Measurements from ENCODE around the gene GJC2.

GRCh38 chr1:228142701-228143136, 7.0 kb upstream of the GJC2 start:
- TF ChIP-seq, protein P1, sequence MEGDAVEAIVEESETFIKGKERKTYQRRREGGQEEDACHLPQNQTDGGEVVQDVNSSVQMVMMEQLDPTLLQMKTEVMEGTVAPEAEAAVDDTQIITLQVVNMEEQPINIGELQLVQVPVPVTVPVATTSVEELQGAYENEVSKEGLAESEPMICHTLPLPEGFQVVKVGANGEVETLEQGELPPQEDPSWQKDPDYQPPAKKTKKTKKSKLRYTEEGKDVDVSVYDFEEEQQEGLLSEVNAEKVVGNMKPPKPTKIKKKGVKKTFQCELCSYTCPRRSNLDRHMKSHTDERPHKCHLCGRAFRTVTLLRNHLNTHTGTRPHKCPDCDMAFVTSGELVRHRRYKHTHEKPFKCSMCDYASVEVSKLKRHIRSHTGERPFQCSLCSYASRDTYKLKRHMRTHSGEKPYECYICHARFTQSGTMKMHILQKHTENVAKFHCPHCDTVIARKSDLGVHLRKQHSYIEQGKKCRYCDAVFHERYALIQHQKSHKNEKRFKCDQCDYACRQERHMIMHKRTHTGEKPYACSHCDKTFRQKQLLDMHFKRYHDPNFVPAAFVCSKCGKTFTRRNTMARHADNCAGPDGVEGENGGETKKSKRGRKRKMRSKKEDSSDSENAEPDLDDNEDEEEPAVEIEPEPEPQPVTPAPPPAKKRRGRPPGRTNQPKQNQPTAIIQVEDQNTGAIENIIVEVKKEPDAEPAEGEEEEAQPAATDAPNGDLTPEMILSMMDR (IDR thresholded peaks at IDR 0.05) = no peak
- TF ChIP-seq POLR2A (IDR thresholded peaks at IDR 0.05) = no peak

All from breast epithelium (tissue), 3 donors.